Activated CD8-positive, alpha-beta memory T cell treated with anti-CD3 and anti-CD28 coated beads for 24 hours (primary cell): ENCODE data around the gene USP35.

Experiments used
- DNase-seq: peaks from one replicate; pipeline ENCODE4 v3.0.0-alpha.2; 2020

The USP35 gene

DNA sequence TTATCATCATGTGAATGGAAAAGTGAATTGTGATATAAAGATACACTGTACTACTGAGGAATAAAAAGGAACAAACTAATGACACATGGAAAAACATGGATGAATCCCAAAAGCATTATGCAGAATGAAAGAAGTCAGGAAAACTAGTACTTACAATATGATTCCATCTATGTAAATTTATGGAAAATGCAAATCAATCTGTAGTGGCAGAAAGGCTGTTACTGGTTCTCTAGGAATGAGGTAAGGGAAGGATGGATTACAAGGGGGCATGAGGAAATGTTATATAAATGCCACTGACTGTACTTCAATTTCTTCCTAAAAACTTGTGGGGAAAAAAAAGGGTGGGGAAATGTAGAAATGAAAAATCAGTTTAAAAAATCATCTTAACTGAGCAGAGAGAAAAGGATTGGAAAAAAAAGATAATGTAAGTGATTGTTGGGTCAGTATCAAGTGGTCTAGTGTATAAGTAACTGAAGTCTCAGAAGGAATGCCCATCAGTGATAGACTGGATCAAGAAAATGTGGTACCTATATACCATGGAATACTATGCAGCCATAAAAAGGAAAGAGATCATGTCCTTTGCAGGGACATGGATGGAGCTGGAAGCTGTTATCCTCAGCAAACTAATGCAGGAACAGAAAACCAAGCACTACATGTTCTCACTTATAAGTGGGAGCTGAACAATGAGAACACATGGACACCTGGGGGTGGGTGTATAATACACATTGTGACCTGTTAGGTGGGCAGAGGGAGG is 48.8 kb downstream of the USP35 start:
- DNase-seq: no peak

DNA sequence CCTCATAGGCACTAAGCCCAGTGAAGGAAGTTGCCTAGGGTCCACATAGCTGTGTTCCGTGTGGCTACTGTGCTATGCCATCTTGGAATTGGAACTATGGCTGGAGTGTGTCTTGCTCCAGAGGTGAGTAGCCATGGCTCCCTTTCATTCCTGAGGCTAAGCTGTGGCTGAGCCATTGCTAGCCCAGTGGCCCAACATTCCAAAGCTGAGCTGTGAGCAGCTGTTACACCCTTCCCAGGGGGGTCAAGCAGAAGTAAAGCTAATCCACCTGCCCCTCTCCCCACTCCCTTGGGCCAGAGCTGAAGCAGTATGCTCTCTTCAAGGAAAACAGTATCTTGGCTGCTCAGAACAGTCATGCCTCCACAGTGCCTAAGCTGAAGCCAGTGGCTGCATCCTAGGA is 51.1 kb downstream of the USP35 start:
- DNase-seq: no peak

DNA sequence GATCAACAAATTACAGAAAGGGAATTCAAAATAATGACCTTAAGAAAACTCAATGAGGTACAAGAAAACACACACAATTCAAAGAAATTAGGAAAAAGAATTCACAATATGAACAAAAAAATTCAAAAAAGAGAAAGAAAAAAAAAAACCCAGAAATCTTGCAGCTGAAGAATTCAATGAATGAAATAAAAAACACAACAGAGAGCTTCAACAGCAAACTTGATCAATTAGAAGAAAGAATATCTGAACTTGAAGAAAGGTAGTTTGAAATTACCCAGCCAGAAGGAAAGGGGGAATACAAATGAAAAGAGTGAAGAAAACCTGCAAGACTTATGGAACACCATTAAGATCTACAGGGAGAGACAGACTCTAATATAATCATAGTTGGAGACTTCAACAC is 52.8 kb downstream of the USP35 start:
- DNase-seq: no peak

DNA sequence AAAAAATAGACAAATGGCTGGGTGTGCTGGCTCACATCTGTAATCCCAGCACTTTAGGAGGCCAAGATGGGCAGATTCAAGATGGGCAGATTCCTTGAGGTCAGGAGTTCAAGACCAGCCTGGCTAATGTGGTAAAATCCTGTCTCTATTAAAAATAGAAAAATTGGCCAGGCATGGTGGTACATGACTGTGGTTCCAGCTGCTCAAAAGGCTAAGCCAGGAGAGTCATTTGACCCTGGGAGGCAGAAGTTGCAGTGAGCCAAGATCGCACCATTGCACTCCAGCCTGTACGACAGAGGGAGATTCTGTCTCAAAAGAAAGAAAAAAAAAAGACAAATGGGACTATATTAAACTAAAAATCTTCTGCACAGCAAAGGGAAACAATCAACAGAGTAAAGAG is 55.4 kb downstream of the USP35 start:
- no peak for DNase-seq

DNA sequence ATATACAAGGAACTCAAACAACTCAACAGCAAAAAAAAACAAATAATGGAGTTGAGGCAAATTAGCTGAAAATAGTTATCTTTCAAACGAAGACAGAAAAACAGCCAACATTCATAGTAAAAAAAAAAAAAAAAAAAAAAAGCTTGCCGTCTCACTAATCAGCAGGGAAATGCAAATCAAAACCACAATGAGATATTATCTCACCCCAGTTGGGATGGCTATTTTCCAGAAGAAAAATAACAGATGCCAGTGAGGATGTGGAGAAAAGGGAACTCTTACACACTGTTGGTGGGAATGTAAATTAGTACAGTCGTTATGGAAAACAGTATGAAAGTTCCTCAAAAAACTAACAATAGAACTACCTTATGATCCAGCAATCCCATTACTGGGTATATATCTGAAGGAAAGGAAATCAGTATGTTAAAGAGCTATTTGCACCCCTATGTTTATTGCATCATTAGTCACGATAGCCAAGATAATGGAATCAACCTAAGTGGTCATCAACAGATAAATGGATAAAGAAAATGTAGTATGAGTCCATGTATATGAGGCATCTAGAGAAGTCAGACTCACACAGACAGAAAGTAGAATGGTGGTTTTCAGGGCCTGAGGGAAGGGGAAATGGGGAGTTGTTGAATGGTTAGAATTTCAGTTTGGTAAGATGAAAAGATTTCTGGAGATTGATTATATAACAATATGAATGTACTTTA is 56.0 kb downstream of the USP35 start:
- no peak for DNase-seq

DNA sequence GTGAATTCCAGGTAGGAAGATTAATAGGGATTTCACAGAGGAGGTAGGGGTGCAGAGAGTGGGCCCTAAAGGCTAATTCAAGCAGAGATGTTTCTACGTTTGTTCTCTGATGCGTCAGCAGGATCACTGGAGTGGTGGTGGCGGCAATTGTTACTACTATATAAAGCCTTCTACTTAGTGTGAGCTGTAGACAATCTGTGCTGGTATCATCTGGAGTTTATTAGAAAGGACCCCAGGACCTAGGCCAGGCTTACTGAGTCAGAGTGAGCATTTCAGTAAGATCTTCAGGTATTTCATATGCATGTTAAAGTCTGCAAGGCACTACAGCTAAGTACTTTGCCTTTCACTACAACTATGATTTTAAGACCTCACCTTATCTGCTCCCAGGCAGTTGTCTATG is 59.5 kb downstream of the USP35 start:
- DNase-seq: no peak

DNA sequence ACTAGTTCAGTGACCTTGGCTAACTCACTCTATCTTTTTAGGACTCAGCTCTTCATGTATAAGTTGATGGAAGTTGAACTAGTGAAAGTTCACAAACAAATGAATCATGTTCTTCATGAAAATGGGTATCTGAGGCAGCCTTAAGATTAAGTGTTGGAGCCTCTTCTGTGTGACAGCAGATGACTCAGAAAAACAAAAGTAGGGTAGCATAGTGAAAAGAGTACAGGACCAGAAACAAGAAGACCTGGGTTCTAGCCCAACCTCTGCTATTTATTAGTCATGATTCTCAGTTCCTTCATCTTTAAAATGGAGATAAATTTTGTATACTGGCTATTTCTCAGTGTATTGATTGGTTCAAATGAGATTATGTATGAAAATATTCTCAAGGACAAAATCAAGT is 60.2 kb downstream of the USP35 start:
- DNase-seq: no peak

DNA sequence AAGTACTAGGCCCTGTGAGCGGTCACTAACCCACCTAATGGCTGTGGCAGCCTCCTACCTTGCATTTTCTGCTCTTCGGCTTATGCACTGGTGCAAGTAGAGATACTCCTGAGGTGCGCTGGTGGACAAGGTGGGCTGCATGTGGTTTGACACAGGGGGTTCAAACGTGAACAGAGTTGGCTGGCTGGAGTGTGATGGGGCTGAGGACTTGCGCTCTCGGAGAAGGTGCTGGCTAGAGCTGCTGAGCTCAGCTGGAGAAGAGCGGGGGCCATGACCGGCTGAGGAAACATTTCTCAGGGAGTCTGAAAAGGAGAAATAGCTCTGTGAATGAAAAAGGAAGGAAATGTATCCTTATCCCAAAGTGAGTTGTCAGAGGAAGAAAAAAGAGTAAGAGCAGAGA is 61.4 kb downstream of the USP35 start:
- DNase-seq: no peak

DNA sequence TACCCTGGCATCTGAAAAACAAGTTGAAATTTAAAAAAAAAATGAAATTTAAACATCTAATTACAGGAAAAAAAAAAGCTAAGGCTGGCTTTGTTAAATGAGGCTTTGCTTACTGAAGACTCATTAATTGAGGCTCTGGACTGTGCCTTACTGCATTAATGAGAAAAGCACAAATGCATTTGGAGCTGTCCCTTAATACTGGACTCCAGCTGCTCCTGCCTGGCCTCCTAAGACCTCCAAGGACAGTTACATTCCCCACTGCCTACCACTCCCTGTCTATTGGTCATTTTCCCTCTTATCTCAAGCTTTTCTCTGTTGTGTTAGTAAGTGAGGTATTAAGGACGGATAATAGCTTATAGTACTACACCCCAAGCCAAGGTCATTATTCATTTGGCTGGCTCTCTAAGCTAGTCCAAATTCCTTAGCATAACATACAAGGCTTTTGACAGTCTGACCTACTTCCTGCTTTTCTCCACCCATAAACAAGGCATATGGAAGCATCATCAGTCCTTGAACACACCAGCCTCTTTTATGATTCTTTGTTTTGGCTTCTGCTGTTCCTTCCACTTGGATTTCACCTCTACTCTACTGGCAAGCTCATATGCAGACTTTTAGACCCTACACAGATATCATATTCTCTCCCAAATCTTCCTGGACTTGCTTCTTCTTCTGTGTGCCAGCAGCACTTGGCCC is 62.5 kb downstream of the USP35 start:
- no peak for DNase-seq

DNA sequence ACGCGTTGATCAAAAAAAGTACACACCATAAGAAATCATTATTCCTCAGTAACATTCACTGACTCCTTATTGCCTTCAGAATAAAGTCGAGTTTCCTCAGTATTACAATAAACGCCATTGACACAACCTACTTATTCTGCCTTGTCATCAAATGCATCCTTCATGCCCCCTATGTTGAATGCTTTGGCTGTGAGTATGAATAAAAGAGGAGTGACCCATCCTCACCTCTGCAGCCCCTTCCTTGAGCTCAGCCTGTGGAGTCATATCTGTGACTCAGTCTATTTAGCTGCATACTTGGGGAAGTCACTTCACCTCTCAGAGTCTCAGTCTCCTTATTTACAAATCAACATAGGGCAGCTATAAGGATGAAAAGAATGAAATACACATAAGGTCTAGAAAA is 65.1 kb downstream of the USP35 start:
- DNase-seq: no peak

DNA sequence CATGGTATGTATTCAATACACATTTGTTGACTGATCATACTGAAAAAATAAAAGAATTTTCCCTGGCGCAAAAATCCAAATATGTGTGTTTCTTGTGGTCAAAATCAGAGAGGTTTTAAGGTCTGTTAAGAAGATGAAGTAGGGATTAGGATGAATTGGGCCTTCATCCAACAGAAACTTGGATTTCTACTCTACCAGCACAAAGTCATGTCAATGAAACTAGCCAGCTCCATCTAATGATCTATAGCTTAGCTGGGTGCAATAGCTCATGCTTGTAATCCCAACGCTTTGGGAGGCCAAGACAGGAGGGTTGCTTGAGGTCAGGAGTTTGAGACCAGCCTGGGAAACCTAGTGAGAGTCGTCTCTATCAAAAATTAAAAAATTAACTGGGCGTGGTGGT is 65.5 kb downstream of the USP35 start:
- DNase-seq: no peak

DNA sequence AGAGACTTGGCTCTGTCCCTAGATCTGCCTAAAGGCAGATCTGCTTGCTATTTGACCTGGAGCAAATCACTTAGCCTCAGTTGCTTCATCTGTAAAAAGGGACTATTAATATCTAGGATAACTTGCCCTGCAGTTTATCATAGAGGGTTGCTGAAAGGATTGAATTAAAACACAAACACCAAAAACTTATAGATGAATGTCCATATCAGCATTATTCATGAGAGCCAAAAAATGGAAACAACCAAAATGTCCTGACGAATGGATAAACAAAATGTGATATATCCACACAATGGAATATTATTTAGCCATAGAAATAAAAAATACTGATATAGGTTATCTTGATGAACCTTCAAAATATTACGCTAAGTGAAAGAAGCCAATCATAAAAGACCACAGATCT is 67.2 kb downstream of the USP35 start:
- DNase-seq: no peak

DNA sequence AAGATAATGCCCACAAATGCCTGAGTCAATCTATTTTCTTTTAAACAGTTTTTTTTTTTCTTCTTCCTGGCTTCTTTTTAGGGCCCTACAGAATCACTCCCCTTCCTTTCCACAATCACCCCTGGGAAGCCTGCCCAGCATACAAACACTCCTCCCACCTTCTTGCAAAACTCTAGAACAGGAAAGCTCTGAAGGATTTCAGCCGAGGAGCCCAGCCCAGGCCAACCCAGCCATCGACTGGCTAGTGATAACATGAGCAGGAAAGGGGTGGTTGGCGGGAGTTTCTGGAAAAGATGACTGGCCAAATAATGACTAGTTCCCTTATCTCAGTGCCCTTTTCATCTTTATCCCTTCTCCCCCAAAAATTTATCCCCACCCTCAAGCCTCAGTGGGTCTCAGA is 68.2 kb downstream of the USP35 start:
- no peak for DNase-seq

DNA sequence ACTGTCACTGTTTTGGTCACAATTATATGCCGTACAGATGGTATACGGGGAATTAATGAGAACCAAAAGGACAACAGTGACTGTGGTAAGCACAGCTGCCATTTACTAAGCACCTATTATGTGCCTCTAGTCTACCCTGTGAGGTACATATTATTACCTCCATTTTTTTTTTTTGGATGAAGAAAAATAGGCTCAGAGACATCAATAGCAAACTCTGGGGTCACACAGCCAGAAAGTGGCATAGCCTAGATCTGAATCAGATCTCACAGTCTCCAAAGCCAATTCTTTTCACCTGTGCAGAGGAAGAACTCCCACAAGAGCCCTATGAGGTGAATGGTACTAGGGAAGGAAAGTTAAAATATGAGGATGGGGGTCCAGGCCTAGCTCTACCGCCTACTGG is 68.9 kb downstream of the USP35 start:
- no peak for DNase-seq

DNA sequence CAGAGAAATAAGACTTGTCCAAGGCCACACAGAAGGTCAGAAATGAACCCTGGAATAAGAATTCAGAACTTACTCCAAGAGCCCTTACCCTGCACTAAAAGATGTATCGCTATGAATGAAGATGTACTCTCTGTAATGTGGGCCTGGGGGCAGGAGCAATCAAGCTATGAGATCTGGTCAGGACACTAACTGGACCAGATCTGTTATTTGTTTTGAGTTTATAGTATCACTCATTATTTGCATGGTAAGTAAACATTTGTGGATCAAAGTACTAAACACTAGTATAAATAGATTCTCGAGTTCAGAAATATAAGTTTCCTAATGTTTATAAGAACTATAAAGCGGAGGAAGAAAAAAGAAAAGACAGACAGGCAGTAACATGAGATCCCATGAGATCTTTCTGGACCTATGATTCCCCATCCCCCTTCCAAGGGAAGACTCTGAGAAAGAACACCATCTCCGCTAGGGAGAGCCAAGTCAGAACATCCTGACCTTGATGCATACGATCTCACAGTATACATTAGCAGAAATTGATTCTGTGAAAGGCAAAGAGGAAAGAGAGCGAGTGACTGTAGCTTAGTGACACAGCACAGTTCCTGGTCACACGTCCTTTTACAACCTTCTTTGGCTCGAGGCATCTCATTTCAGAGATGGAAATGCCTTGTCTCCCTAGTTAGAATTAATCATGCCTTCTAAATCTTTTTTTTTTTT is 71.2 kb downstream of the USP35 start:
- no peak for DNase-seq

DNA sequence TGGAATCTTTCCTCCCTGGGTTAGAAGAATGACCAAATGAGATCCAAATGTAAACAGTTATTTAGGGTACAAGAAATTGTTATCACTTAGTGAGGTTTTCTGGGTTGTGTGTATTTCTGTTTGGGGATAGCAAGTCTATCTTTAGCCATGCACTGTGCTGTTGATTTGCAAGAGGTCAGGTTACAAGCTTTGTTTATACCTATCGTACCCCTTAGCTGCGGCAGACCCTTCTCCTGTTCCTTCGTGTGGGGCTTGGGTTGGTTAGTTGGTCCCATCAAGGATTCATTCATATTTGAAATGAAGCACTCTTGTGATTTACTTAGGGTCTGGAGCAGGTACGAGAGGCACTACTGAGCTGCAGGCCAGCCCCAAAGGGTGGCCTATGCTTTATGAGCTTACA is 72.6 kb downstream of the USP35 start:
- no peak for DNase-seq

DNA sequence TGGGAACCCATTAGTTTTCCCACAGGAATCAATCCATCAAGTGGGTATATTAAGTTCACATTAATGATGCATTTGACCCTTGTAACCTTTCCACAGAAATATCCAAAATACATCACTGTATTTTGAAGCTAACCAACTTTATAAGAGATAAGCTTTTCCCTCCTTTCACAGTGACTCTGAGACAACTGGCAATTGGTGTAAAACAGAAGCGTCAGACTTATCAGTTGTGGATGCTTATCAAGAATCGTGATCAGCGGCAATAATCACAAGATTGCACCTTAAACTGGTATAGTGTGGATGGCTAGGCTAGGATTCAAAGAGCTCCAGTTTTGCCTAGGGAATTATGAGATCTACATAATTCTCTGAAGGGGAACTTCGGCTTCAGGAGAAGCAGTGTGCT is 73.1 kb downstream of the USP35 start:
- DNase-seq: no peak

DNA sequence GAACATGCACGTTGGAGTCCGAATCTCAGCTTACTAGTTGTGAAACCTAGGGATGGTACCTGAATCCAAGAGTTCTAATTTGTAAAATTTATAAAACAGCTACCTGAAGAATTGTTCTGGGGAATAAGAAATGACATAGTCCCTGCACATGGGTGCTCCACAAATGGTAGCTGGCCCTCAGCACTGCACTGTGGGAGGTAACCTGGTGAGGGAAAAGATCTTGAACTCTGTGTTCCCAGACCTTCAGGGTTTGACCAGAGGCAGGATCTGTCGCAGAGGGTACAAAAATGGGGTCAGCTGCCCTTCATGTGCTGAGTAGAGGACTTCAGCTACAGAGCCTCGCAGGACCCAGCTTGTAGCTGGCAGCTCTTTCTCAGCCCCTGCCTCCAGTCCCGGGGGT is 73.5 kb downstream of the USP35 start:
- DNase-seq: no peak

DNA sequence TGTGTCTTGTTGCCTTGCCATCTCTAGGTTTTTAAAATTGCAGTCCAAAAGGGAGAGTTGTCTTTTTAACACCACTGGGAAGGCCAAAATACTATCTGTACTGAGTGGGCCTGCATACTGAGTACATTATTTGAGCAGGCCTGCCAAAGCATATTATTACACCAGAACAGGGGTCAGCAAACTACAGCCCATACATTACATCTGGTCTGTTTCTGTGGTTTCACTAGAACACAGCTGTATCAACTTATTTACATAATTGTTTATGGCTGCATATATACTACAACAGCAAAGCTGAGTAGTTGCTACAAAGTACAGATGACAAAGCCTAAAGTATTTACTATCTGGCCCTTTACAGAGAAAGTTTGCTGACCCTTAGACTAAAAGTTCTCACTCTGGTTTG is 74.0 kb downstream of the USP35 start:
- no peak for DNase-seq
